ENCODE results near the gene BMP6.

BMP6 gene

GRCh38 chr6:7916959-7917358 lies 191.1 kb downstream of the BMP6 start:
- TF ChIP-seq POLR2AphosphoS5 (IDR thresholded peaks at IDR 0.05; ENCODE audit: low read depth, low read length) (no peak), TAF1 (IDR thresholded peaks at IDR 0.05; ENCODE audit: borderline replicate concordance, insufficient read depth, low read length) (no peak), FOXP2 (optimal IDR thresholded peaks at IDR 0.05; ENCODE audit: borderline replicate concordance, extremely low read depth, extremely low read length, insufficient read depth) (no peak), SIN3A (IDR thresholded peaks at IDR 0.05; ENCODE audit: borderline replicate concordance, insufficient read depth, low read length) (no peak), REST (IDR thresholded peaks at IDR 0.05; ENCODE audit: insufficient read depth in 1 of 2, low read depth in 2 of 2, low read length in 2 of 2) (no peak)

- no peak for TF ChIP-seq FOXP2 (optimal IDR thresholded peaks at IDR 0.05; ENCODE audit: borderline replicate concordance, extremely low read depth, extremely low read length, insufficient read depth)
- TF ChIP-seq POLR2AphosphoS5 (IDR thresholded peaks at IDR 0.05; ENCODE audit: low read depth, low read length), result no peak
- TF ChIP-seq SIN3A (IDR thresholded peaks at IDR 0.05; ENCODE audit: borderline replicate concordance, insufficient read depth, low read length), result no peak
- no peak for TF ChIP-seq TAF1 (IDR thresholded peaks at IDR 0.05; ENCODE audit: borderline replicate concordance, insufficient read depth, low read length)
- TF ChIP-seq REST (IDR thresholded peaks at IDR 0.05; ENCODE audit: insufficient read depth in 1 of 2, low read depth in 2 of 2, low read length in 2 of 2), result no peak
Observed at GRCh38 chr6:7917729-7918128, 191.8 kb downstream of the BMP6 start.

GRCh38 chr6:7918403-7918802 lies 192.5 kb downstream of the BMP6 start:
- TF ChIP-seq REST (IDR thresholded peaks at IDR 0.05; ENCODE audit: insufficient read depth in 1 of 2, low read depth in 2 of 2, low read length in 2 of 2) (no peak), POLR2AphosphoS5 (IDR thresholded peaks at IDR 0.05; ENCODE audit: low read depth, low read length) (no peak), SIN3A (IDR thresholded peaks at IDR 0.05; ENCODE audit: borderline replicate concordance, insufficient read depth, low read length) (no peak), TAF1 (IDR thresholded peaks at IDR 0.05; ENCODE audit: borderline replicate concordance, insufficient read depth, low read length) (no peak), FOXP2 (optimal IDR thresholded peaks at IDR 0.05; ENCODE audit: borderline replicate concordance, extremely low read depth, extremely low read length, insufficient read depth) (no peak)

- TF ChIP-seq SIN3A (IDR thresholded peaks at IDR 0.05; ENCODE audit: borderline replicate concordance, insufficient read depth, low read length) (no peak), REST (IDR thresholded peaks at IDR 0.05; ENCODE audit: insufficient read depth in 1 of 2, low read depth in 2 of 2, low read length in 2 of 2) (no peak), POLR2AphosphoS5 (IDR thresholded peaks at IDR 0.05; ENCODE audit: low read depth, low read length) (no peak), FOXP2 (optimal IDR thresholded peaks at IDR 0.05; ENCODE audit: borderline replicate concordance, extremely low read depth, extremely low read length, insufficient read depth) (no peak), TAF1 (IDR thresholded peaks at IDR 0.05; ENCODE audit: borderline replicate concordance, insufficient read depth, low read length) (no peak)
Observed at GRCh38 chr6:7919871-7920270, 194.0 kb downstream of the BMP6 start.

GRCh38 chr6:7920425-7920824 lies 194.5 kb downstream of the BMP6 start:
- no peak for TF ChIP-seq REST (IDR thresholded peaks at IDR 0.05; ENCODE audit: insufficient read depth in 1 of 2, low read depth in 2 of 2, low read length in 2 of 2)
- no peak for TF ChIP-seq FOXP2 (optimal IDR thresholded peaks at IDR 0.05; ENCODE audit: borderline replicate concordance, extremely low read depth, extremely low read length, insufficient read depth)
- TF ChIP-seq POLR2AphosphoS5 (IDR thresholded peaks at IDR 0.05; ENCODE audit: low read depth, low read length), result no peak
- TF ChIP-seq TAF1 (IDR thresholded peaks at IDR 0.05; ENCODE audit: borderline replicate concordance, insufficient read depth, low read length), result no peak
- no peak for TF ChIP-seq SIN3A (IDR thresholded peaks at IDR 0.05; ENCODE audit: borderline replicate concordance, insufficient read depth, low read length)
